Activated naive CD4-positive, alpha-beta T cell treated with anti-CD3 and anti-CD28 coated beads for 36 hours (primary cell): ENCODE measurements around the gene RIT2. TPM values are rescaled to one million over a fixed set of nuclear protein-coding genes. Genes with fewer than 3 reads are reported as not detected.

ENCODE experiments used
- CTCF ChIA-PET: fragments of 350-600 bp; sonication (Branson Sonifier 250); formaldehyde crosslinking; loops from one replicate; lab custom pipeline; 2021; ENCODE audit warnings: antibody characterized with exemption; lab: Charles Lee
- DNase-seq: peaks from one replicate; pipeline ENCODE4 v3.0.0-alpha.2; 2020
- H3K27ac Mint-ChIP-seq: one replicate; pipeline ENCODE4 v1.8.0; 2021; ENCODE audit warnings: mild to moderate bottlenecking, mixed read lengths
- H3K27me3 Mint-ChIP-seq: one replicate; pipeline ENCODE4 v1.8.0; 2021; ENCODE audit warnings: low read depth, mixed read lengths
- H3K36me3 Mint-ChIP-seq: one replicate; pipeline ENCODE4 v1.8.0; 2021; ENCODE audit warnings: low read depth, mixed read lengths
- H3K4me1 Mint-ChIP-seq: one replicate; pipeline ENCODE4 v1.8.0; 2021; ENCODE audit warnings: low read depth, mixed read lengths
- H3K4me3 Mint-ChIP-seq: one replicate; pipeline ENCODE4 v1.8.0; 2021; ENCODE audit warnings: mild to moderate bottlenecking, moderate library complexity, mixed read lengths
- H3K9me3 Mint-ChIP-seq: one replicate; pipeline ENCODE4 v1.8.0; 2021; ENCODE audit warnings: mixed read lengths
- intact Hi-C: fragments of 100-400 bp; cut with micrococcal nuclease; formaldehyde crosslinking; loops from one replicate; pipeline ENCODE4 v1.15.1; 2023
- total RNA-seq, 2 experiments: library from RNA; stranded (reverse); gene quantifications; one replicate each; pipeline ENCODE4 v1.2.3, GENCODE V29; 2021

The RIT2 gene
- total RNA-seq, 2 experiments from 2014 or later: not detected

- Mint-ChIP-seq H3K27me3 (no peaks in the 10 kb centered on the region), H3K4me1 (no peaks in the 10 kb centered on the region), H3K27ac (no peak overlapping the region), H3K36me3 (no peaks in the 10 kb centered on the region), H3K4me3 (no peak overlapping the region), H3K9me3 (peaks cover 14% of the 10 kb centered on the region)
- intact Hi-C loops: no loop called here
- CTCF ChIA-PET: no interaction called here
- DNase-seq: no peak
Measured at GRCh38 chr18:42839408-42839807, 276.1 kb downstream of the RIT2 start.

- Mint-ChIP-seq H3K36me3 (no peaks in the 10 kb centered on the region), H3K4me1 (no peaks in the 10 kb centered on the region), H3K27me3 (no peaks in the 10 kb centered on the region), H3K4me3 (no peak overlapping the region), H3K9me3 (peaks cover 12% of the 10 kb centered on the region), H3K27ac (no peak overlapping the region)
- CTCF ChIA-PET: interaction anchor here (0.6 kb wide), 1 partner anchor 217 kb away, joined by 4 read pairs; no protein-coding TSS in a partner anchor
- intact Hi-C loops: no loop called here
- no peak for DNase-seq
Measured at GRCh38 chr18:42838546-42839145, 276.8 kb downstream of the RIT2 start.

- Mint-ChIP-seq H3K4me1 (no peaks in the 10 kb centered on the region), H3K36me3 (no peaks in the 10 kb centered on the region), H3K4me3 (no peak overlapping the region), H3K27me3 (no peaks in the 10 kb centered on the region), H3K9me3 (peaks cover 3% of the 10 kb centered on the region), H3K27ac (no peak overlapping the region)
- no peak for DNase-seq
- intact Hi-C loops: loop anchor here (5.0 kb wide), 1 partner anchor 709 kb away; no protein-coding TSS in a partner anchor
- CTCF ChIA-PET: no interaction called here
Measured at GRCh38 chr18:42830936-42831335, 284.5 kb downstream of the RIT2 start.

GRCh38 chr18:42828881-42829280 lies 286.6 kb downstream of the RIT2 start:
- Mint-ChIP-seq H3K27me3 (no peaks in the 10 kb centered on the region), H3K9me3 (peaks cover 3% of the 10 kb centered on the region), H3K4me1 (no peaks in the 10 kb centered on the region), H3K4me3 (no peak overlapping the region), H3K36me3 (no peaks in the 10 kb centered on the region), H3K27ac (no peak overlapping the region)
- no peak for DNase-seq
- intact Hi-C loops: no loop called here
- CTCF ChIA-PET: no interaction called here

GRCh38 chr18:42824178-42824577 lies 291.3 kb downstream of the RIT2 start:
- H3K36me3 Mint-ChIP-seq: no peaks in the 10 kb centered on the region
- H3K4me3 Mint-ChIP-seq: no peak overlapping the region
- no peaks in the 10 kb centered on the region for H3K4me1 Mint-ChIP-seq
- intact Hi-C loops: no loop called here
- H3K27ac Mint-ChIP-seq: no peak overlapping the region
- H3K9me3 Mint-ChIP-seq: peaks cover 3% of the 10 kb centered on the region
- no peaks in the 10 kb centered on the region for H3K27me3 Mint-ChIP-seq
- no peak for DNase-seq
- CTCF ChIA-PET: no interaction called here

GRCh38 chr18:42822711-42823110 lies 292.8 kb downstream of the RIT2 start:
- Mint-ChIP-seq H3K36me3 (no peaks in the 10 kb centered on the region), H3K4me1 (no peaks in the 10 kb centered on the region), H3K27ac (no peak overlapping the region), H3K4me3 (no peak overlapping the region), H3K27me3 (no peaks in the 10 kb centered on the region), H3K9me3 (peaks cover 3% of the 10 kb centered on the region)
- CTCF ChIA-PET: no interaction called here
- DNase-seq: no peak
- intact Hi-C loops: no loop called here

- Mint-ChIP-seq H3K27me3 (no peaks in the 10 kb centered on the region), H3K9me3 (peaks cover 4% of the 10 kb centered on the region), H3K4me3 (no peak overlapping the region), H3K27ac (no peak overlapping the region), H3K36me3 (no peaks in the 10 kb centered on the region), H3K4me1 (no peaks in the 10 kb centered on the region)
- intact Hi-C loops: no loop called here
- no peak for DNase-seq
- CTCF ChIA-PET: no interaction called here
Measured at GRCh38 chr18:42821492-42821891, 294.0 kb downstream of the RIT2 start.

GRCh38 chr18:42814618-42815017 lies 300.9 kb downstream of the RIT2 start:
- Mint-ChIP-seq H3K4me3 (no peak overlapping the region), H3K9me3 (peaks cover 6% of the 10 kb centered on the region), H3K36me3 (no peaks in the 10 kb centered on the region), H3K4me1 (no peaks in the 10 kb centered on the region), H3K27ac (no peak overlapping the region), H3K27me3 (no peaks in the 10 kb centered on the region)
- CTCF ChIA-PET: no interaction called here
- no peak for DNase-seq
- intact Hi-C loops: no loop called here

- H3K27ac Mint-ChIP-seq: no peak overlapping the region
- H3K9me3 Mint-ChIP-seq: peaks cover 6% of the 10 kb centered on the region
- no peaks in the 10 kb centered on the region for H3K36me3 Mint-ChIP-seq
- no peaks in the 10 kb centered on the region for H3K4me1 Mint-ChIP-seq
- CTCF ChIA-PET: no interaction called here
- DNase-seq: no peak
- no peaks in the 10 kb centered on the region for H3K27me3 Mint-ChIP-seq
- intact Hi-C loops: no loop called here
- no peak overlapping the region for H3K4me3 Mint-ChIP-seq
Measured at GRCh38 chr18:42814184-42814583, 301.3 kb downstream of the RIT2 start.

GRCh38 chr18:42813570-42813969 lies 301.9 kb downstream of the RIT2 start:
- Mint-ChIP-seq H3K9me3 (peaks cover 6% of the 10 kb centered on the region), H3K27ac (no peak overlapping the region), H3K4me1 (no peaks in the 10 kb centered on the region), H3K4me3 (no peak overlapping the region), H3K27me3 (no peaks in the 10 kb centered on the region), H3K36me3 (no peaks in the 10 kb centered on the region)
- DNase-seq: no peak
- CTCF ChIA-PET: no interaction called here
- intact Hi-C loops: no loop called here

GRCh38 chr18:42807887-42808286 lies 307.6 kb downstream of the RIT2 start:
- intact Hi-C loops: no loop called here
- Mint-ChIP-seq H3K9me3 (peaks cover 1% of the 10 kb centered on the region), H3K36me3 (no peaks in the 10 kb centered on the region), H3K27ac (no peak overlapping the region), H3K4me3 (no peak overlapping the region), H3K4me1 (no peaks in the 10 kb centered on the region), H3K27me3 (no peaks in the 10 kb centered on the region)
- DNase-seq: no peak
- CTCF ChIA-PET: no interaction called here

GRCh38 chr18:42801706-42802105 lies 313.8 kb downstream of the RIT2 start:
- H3K9me3 Mint-ChIP-seq: no peaks in the 10 kb centered on the region
- H3K27me3 Mint-ChIP-seq: no peaks in the 10 kb centered on the region
- CTCF ChIA-PET: interaction anchor here (1.1 kb wide), 1 partner anchor 37 kb away, joined by 3 read pairs; no protein-coding TSS in a partner anchor
- intact Hi-C loops: no loop called here
- no peak for DNase-seq
- no peaks in the 10 kb centered on the region for H3K36me3 Mint-ChIP-seq
- no peak overlapping the region for H3K27ac Mint-ChIP-seq
- no peaks in the 10 kb centered on the region for H3K4me1 Mint-ChIP-seq
- no peak overlapping the region for H3K4me3 Mint-ChIP-seq

- CTCF ChIA-PET: interaction anchor here (0.6 kb wide), 1 partner anchor 15 kb away, joined by 3 read pairs; no protein-coding TSS in a partner anchor
- Mint-ChIP-seq H3K27ac (no peak overlapping the region), H3K36me3 (no peaks in the 10 kb centered on the region), H3K27me3 (no peaks in the 10 kb centered on the region), H3K9me3 (no peaks in the 10 kb centered on the region), H3K4me1 (no peaks in the 10 kb centered on the region), H3K4me3 (no peak overlapping the region)
- intact Hi-C loops: no loop called here
- no peak for DNase-seq
Measured at GRCh38 chr18:42798606-42799170, 316.8 kb downstream of the RIT2 start.
